Fibroblast of peridontal ligament (primary cell): ENCODE results near the gene NAP1L3.
A peak's percentile ranks its signal among the peaks of the same experiment; 100 is the strongest.

Source experiments
- DNase-seq: peaks from one replicate; pipeline ENCODE4 v3.0.0-alpha.2; 2010; ENCODE audit errors: extremely low read depth

The NAP1L3 gene

GRCh38 chrX:93673056-93673868, at the start of gene NAP1L3:
Gene NAP1L3, minus strand, starts transcription at chrX:93673578. Its CDS starts 274 bp downstream, at chrX:93673304.
- DNase-seq, result peak; percentile 66

GRCh38 chrX:93711076-93711475, 37.7 kb upstream of the NAP1L3 start:
- no peak for DNase-seq

- DNase-seq, result no peak
Measured at GRCh38 chrX:93703701-93704100, 30.3 kb upstream of the NAP1L3 start.

GRCh38 chrX:93695981-93696380, 22.6 kb upstream of the NAP1L3 start:
- no peak for DNase-seq

GRCh38 chrX:93673869-93674271, 492 bp upstream of the NAP1L3 start, which contains the start of gene FAM133A:
Gene FAM133A, plus strand, starts transcription at chrX:93674206. Its CDS starts 35,214 bp downstream, at chrX:93709420.
- peak; percentile 29 for DNase-seq

GRCh38 chrX:93660575-93660974, 12.8 kb downstream of the NAP1L3 start:
- DNase-seq, result no peak

GRCh38 chrX:93649381-93649780, 24.0 kb downstream of the NAP1L3 start:
- no peak for DNase-seq

GRCh38 chrX:93637591-93637990, 35.8 kb downstream of the NAP1L3 start:
- no peak for DNase-seq
